Measurements from ENCODE around the gene AQP11.

Gene AQP11

GRCh38 chr11:77644887-77645286 lies 55.1 kb downstream of the AQP11 start:
- no peak for TF ChIP-seq CTCF (IDR thresholded peaks at IDR 0.05; ENCODE audit: insufficient read depth, low read length, poor library complexity, severe bottlenecking)

GRCh38 chr11:77647654-77648305 lies 58.0 kb downstream of the AQP11 start:
- no peak for TF ChIP-seq CTCF (IDR thresholded peaks at IDR 0.05; ENCODE audit: insufficient read depth, low read length, poor library complexity, severe bottlenecking)
- no peak overlapping the region for H3K4me3 ChIP-seq (replicated peaks; ENCODE audit: low read depth, low read length)

More at GRCh38 chr11:77644887-77645286, 55.1 kb downstream of the AQP11 start:
- Histone ChIP-seq H3K27me3 (replicated peaks; ENCODE audit: control insufficient read depth, insufficient read depth, low read length) (no peaks in the 10 kb centered on the region), H3K4me3 (replicated peaks; ENCODE audit: low read depth, low read length) (no peak overlapping the region), H3K36me3 (ENCODE audit: control insufficient read depth, insufficient read depth, low read length) (no peaks in the 10 kb centered on the region)
- no peak for DNase-seq (ENCODE audit: extremely low read depth, insufficient read length)

GRCh38 chr11:77650123-77650522 lies 60.4 kb downstream of the AQP11 start:
- TF ChIP-seq CTCF (IDR thresholded peaks at IDR 0.05; ENCODE audit: insufficient read depth, low read length, poor library complexity, severe bottlenecking) = no peak
- H3K36me3 ChIP-seq (ENCODE audit: control insufficient read depth, insufficient read depth, low read length) = no peaks in the 10 kb centered on the region

More at GRCh38 chr11:77647654-77648305, 58.0 kb downstream of the AQP11 start:
- Histone ChIP-seq H3K36me3 (ENCODE audit: control insufficient read depth, insufficient read depth, low read length) (no peaks in the 10 kb centered on the region), H3K27me3 (replicated peaks; ENCODE audit: control insufficient read depth, insufficient read depth, low read length) (no peaks in the 10 kb centered on the region)
- no peak for DNase-seq (ENCODE audit: extremely low read depth, insufficient read length)

GRCh38 chr11:77654770-77655434 lies 65.1 kb downstream of the AQP11 start:
- Histone ChIP-seq H3K4me3 (replicated peaks; ENCODE audit: low read depth, low read length) (no peak overlapping the region), H3K27me3 (replicated peaks; ENCODE audit: control insufficient read depth, insufficient read depth, low read length) (no peaks in the 10 kb centered on the region), H3K36me3 (ENCODE audit: control insufficient read depth, insufficient read depth, low read length) (no peaks in the 10 kb centered on the region)
- TF ChIP-seq CTCF (IDR thresholded peaks at IDR 0.05; ENCODE audit: insufficient read depth, low read length, poor library complexity, severe bottlenecking) = no peak
- no peak for DNase-seq (ENCODE audit: extremely low read depth, insufficient read length)

More at GRCh38 chr11:77650123-77650522, 60.4 kb downstream of the AQP11 start:
- Histone ChIP-seq H3K27me3 (replicated peaks; ENCODE audit: control insufficient read depth, insufficient read depth, low read length) (no peaks in the 10 kb centered on the region), H3K4me3 (replicated peaks; ENCODE audit: low read depth, low read length) (no peak overlapping the region)
- no peak for DNase-seq (ENCODE audit: extremely low read depth, insufficient read length)

- Histone ChIP-seq H3K36me3 (ENCODE audit: control insufficient read depth, insufficient read depth, low read length) (no peaks in the 10 kb centered on the region), H3K27me3 (replicated peaks; ENCODE audit: control insufficient read depth, insufficient read depth, low read length) (no peaks in the 10 kb centered on the region), H3K4me3 (replicated peaks; ENCODE audit: low read depth, low read length) (no peak overlapping the region)
- no peak for DNase-seq (ENCODE audit: extremely low read depth, insufficient read length)
- TF ChIP-seq CTCF (IDR thresholded peaks at IDR 0.05; ENCODE audit: insufficient read depth, low read length, poor library complexity, severe bottlenecking) = no peak
Measured at GRCh38 chr11:77656362-77656761, 66.6 kb downstream of the AQP11 start.
